Mesenchymal stem cell (in vitro differentiated cells and primary cell): Measurements from ENCODE around the gene PTPRN2.

Experiments
- DNase-seq: peaks from one replicate; pipeline ENCODE4 v3.0.0-alpha.2; 2013
- H2AFZ ChIP-seq: one replicate; pipeline ENCODE4 v1.6.1; 2013; ENCODE audit warnings: low read depth, mild to moderate bottlenecking, control low read depth, inconsistent platforms, low read length, moderate library complexity
- H2AK5ac ChIP-seq: 2 replicates; pipeline ENCODE4 v1.6.1; 2013; ENCODE audit warnings: low read length, moderate library complexity, mild to moderate bottlenecking, inconsistent platforms; ENCODE audit not compliant: severe bottlenecking
- H2BK120ac ChIP-seq: one replicate; pipeline ENCODE4 v1.6.1; 2013; ENCODE audit warnings: low read depth, mild to moderate bottlenecking, inconsistent platforms, low read length, moderate library complexity
- H2BK12ac ChIP-seq, 2 experiments: one replicate each; pipeline ENCODE4 v1.6.1; 2013; ENCODE audit warnings: inconsistent platforms in 2 of 2, low read length in 2 of 2, mild to moderate bottlenecking in 2 of 2, moderate library complexity in 2 of 2, control low read depth in 1 of 2
- H2BK15ac ChIP-seq: one replicate; pipeline ENCODE4 v1.6.1; 2013; ENCODE audit warnings: mild to moderate bottlenecking, low read depth, inconsistent platforms; ENCODE audit not compliant: poor library complexity, severe bottlenecking
- H2BK5ac ChIP-seq: 2 replicates; pipeline ENCODE4 v1.6.1; 2013; ENCODE audit warnings: low read depth, mild to moderate bottlenecking, low read length, control low read depth, inconsistent platforms; ENCODE audit not compliant: poor library complexity, severe bottlenecking
- H3K14ac ChIP-seq, 2 experiments: one replicate each; pipeline ENCODE4 v1.6.1; 2013; ENCODE audit warnings: inconsistent platforms in 2 of 2, low read length in 2 of 2, control low read depth in 1 of 2, mild to moderate bottlenecking in 1 of 2, moderate library complexity in 1 of 2
- H3K18ac ChIP-seq, 2 experiments: one replicate each; pipeline ENCODE4 v1.6.1; 2013; ENCODE audit warnings: inconsistent platforms in 2 of 2, low read length in 2 of 2, control low read depth in 1 of 2, low read depth in 1 of 2, mild to moderate bottlenecking in 1 of 2
- H3K23ac ChIP-seq, 2 experiments: one replicate each; pipeline ENCODE4 v1.6.1; 2013; ENCODE audit warnings: inconsistent platforms in 2 of 2, low read length in 2 of 2, mild to moderate bottlenecking in 2 of 2, moderate library complexity in 2 of 2, control low read depth in 1 of 2
- H3K27ac ChIP-seq: 2 replicates; pipeline ENCODE4 v1.5.1; 2013; ENCODE audit warnings: mild to moderate bottlenecking, moderate library complexity, low read length, control low read depth, inconsistent platforms; ENCODE audit not compliant: poor library complexity, severe bottlenecking
- H3K27me3 ChIP-seq, 2 experiments: 2 replicates each; pipeline versions ENCODE4 v1.6.1 to v1.7.0; 2013; ENCODE audit warnings: low read length in 2 of 2, mild to moderate bottlenecking in 2 of 2, moderate library complexity in 2 of 2, control low read depth in 1 of 2, inconsistent platforms in 1 of 2; ENCODE audit not compliant: control insufficient read depth in 1 of 2, insufficient read depth in 1 of 2
- H3K36me3 ChIP-seq, 2 experiments: 2 replicates each; pipeline versions ENCODE4 v1.6.1 to v1.7.0; 2013; ENCODE audit warnings: low read length in 2 of 2, control low read depth in 1 of 2, inconsistent platforms in 1 of 2, low read depth in 1 of 2, mild to moderate bottlenecking in 1 of 2; ENCODE audit not compliant: insufficient read depth in 2 of 2, control insufficient read depth in 1 of 2
- H3K4ac ChIP-seq, 2 experiments: one replicate each; pipeline ENCODE4 v1.6.1; 2013; ENCODE audit warnings: inconsistent platforms in 2 of 2, low read length in 2 of 2, mild to moderate bottlenecking in 2 of 2, moderate library complexity in 2 of 2, control low read depth in 1 of 2, low read depth in 1 of 2
- H3K4me1 ChIP-seq: 2 replicates; pipeline ENCODE4 v1.6.1; 2013; ENCODE audit warnings: low read depth, low read length, control low read depth; ENCODE audit not compliant: control insufficient read depth, insufficient read depth
- H3K4me2 ChIP-seq: 2 replicates; pipeline ENCODE4 v1.6.1; 2013; ENCODE audit warnings: low read length, mild to moderate bottlenecking, inconsistent platforms; ENCODE audit not compliant: poor library complexity, severe bottlenecking
- H3K4me3 ChIP-seq, 2 experiments: 2 replicates each; pipeline versions ENCODE4 v1.5.1 to v1.7.0; 2013; ENCODE audit warnings: low read length in 2 of 2, mild to moderate bottlenecking in 2 of 2, control low read depth in 1 of 2, low read depth in 1 of 2; ENCODE audit not compliant: insufficient read depth in 1 of 2
- H3K79me1 ChIP-seq: replicated peaks from 2 replicates; pipeline ENCODE4 v1.6.1; 2013; ENCODE audit warnings: mild to moderate bottlenecking, control low read depth, low read length, inconsistent platforms; ENCODE audit not compliant: poor library complexity, severe bottlenecking
- H3K9ac ChIP-seq: 2 replicates; pipeline ENCODE4 v1.7.0; 2013; ENCODE audit warnings: mild to moderate bottlenecking, low read length, moderate library complexity
- H3K9me3 ChIP-seq: 2 replicates; pipeline ENCODE4 v1.7.0; 2013; ENCODE audit warnings: mild to moderate bottlenecking, low read length; ENCODE audit not compliant: control insufficient read depth
- H4K8ac ChIP-seq: one replicate; pipeline ENCODE4 v1.6.1; 2013; ENCODE audit warnings: inconsistent platforms, mild to moderate bottlenecking, low read length, moderate library complexity
- H4K91ac ChIP-seq: one replicate; pipeline ENCODE4 v1.6.1; 2013; ENCODE audit warnings: mild to moderate bottlenecking, low read length, inconsistent platforms
- WGBS: methylation state at CpG from one replicate; pipeline ENCODE4 v1.1.7; 2013; ENCODE audit warnings: mixed read lengths; 5-methylcytosine and 5-hydroxymethylcytosine counted together

The PTPRN2 gene

GRCh38 chr7:158484801-158485531 is 102.7 kb downstream of the PTPRN2 start:
- Histone ChIP-seq H3K27me3 (no peaks in the 10 kb centered on the region), H3K9ac (no peak overlapping the region), H2BK15ac (no peak overlapping the region), H3K79me1 (no peaks in the 10 kb centered on the region), H2AK5ac (no peak overlapping the region), H3K4me2 (no peak overlapping the region), H2BK12ac (no peak overlapping the region), H3K4ac (no peak overlapping the region), H3K36me3 (no peaks in the 10 kb centered on the region), H3K14ac (no peak overlapping the region), H3K9me3 (peaks cover 7% of the 10 kb centered on the region), H3K27ac (no peak overlapping the region), H3K4me3 (no peak overlapping the region), H2AFZ (no peak overlapping the region), H4K8ac (no peak overlapping the region), H4K91ac (no peak overlapping the region), H2BK5ac (no peak overlapping the region), H3K18ac (no peak overlapping the region), H3K23ac (no peak overlapping the region), H2BK120ac (peak overlapping the region; percentile 1), H3K4me1 (no peaks in the 10 kb centered on the region)
- 88% methylated on average over 44 of the region's 50 CpGs for WGBS
- DNase-seq = no peak

GRCh38 chr7:158482480-158482879 is 105.1 kb downstream of the PTPRN2 start:
- H3K9me3 ChIP-seq = peaks cover 11% of the 10 kb centered on the region
- no peaks in the 10 kb centered on the region for H3K36me3 ChIP-seq
- H3K18ac ChIP-seq = no peak overlapping the region
- no peak overlapping the region for H2BK12ac ChIP-seq
- H3K27me3 ChIP-seq = no peaks in the 10 kb centered on the region
- no peak overlapping the region for H4K91ac ChIP-seq
- H3K4me2 ChIP-seq = no peak overlapping the region
- H3K23ac ChIP-seq = no peak overlapping the region
- no peak overlapping the region for H2BK120ac ChIP-seq
- H2BK5ac ChIP-seq = no peak overlapping the region
- H3K4me1 ChIP-seq = no peaks in the 10 kb centered on the region
- no peak for DNase-seq
- H2BK15ac ChIP-seq = no peak overlapping the region
- H2AFZ ChIP-seq = no peak overlapping the region
- no peak overlapping the region for H2AK5ac ChIP-seq
- H3K9ac ChIP-seq = no peak overlapping the region
- 100% methylated on average over 3 of the region's 3 CpGs for WGBS
- no peak overlapping the region for H3K14ac ChIP-seq
- no peak overlapping the region for H3K4me3 ChIP-seq
- no peak overlapping the region for H3K27ac ChIP-seq
- no peaks in the 10 kb centered on the region for H3K79me1 ChIP-seq
- H4K8ac ChIP-seq = no peak overlapping the region
- H3K4ac ChIP-seq = no peak overlapping the region

GRCh38 chr7:158479664-158480025 is 108.0 kb downstream of the PTPRN2 start:
- no peak overlapping the region for H3K23ac ChIP-seq
- H3K79me1 ChIP-seq = no peaks in the 10 kb centered on the region
- H3K27ac ChIP-seq = no peak overlapping the region
- no peak for DNase-seq
- H3K4me3 ChIP-seq = no peak overlapping the region
- H3K14ac ChIP-seq = no peak overlapping the region
- no peak overlapping the region for H2AFZ ChIP-seq
- H4K91ac ChIP-seq = no peak overlapping the region
- no peak overlapping the region for H2AK5ac ChIP-seq
- no peak overlapping the region for H3K4ac ChIP-seq
- H3K27me3 ChIP-seq = peaks cover 0 to 5% of the 10 kb centered on the region in 2 experiments
- no peak overlapping the region for H3K4me2 ChIP-seq
- peaks cover 11% of the 10 kb centered on the region for H3K9me3 ChIP-seq
- H3K4me1 ChIP-seq = no peaks in the 10 kb centered on the region
- no peak overlapping the region for H3K9ac ChIP-seq
- H2BK12ac ChIP-seq = no peak overlapping the region
- no peak overlapping the region for H2BK5ac ChIP-seq
- no peaks in the 10 kb centered on the region for H3K36me3 ChIP-seq
- WGBS = 89% methylated on average over 14 of the region's 14 CpGs
- H2BK120ac ChIP-seq = no peak overlapping the region
- no peak overlapping the region for H2BK15ac ChIP-seq
- no peak overlapping the region for H4K8ac ChIP-seq
- H3K18ac ChIP-seq = no peak overlapping the region

GRCh38 chr7:158479021-158479663 is 108.5 kb downstream of the PTPRN2 start:
- H2BK12ac ChIP-seq = no peak overlapping the region
- H3K9ac ChIP-seq = no peak overlapping the region
- H4K8ac ChIP-seq = no peak overlapping the region
- DNase-seq = no peak
- H3K27me3 ChIP-seq = peaks cover 0 to 5% of the 10 kb centered on the region in 2 experiments
- no peak overlapping the region for H3K4me2 ChIP-seq
- H3K79me1 ChIP-seq = no peaks in the 10 kb centered on the region
- peaks cover 11% of the 10 kb centered on the region for H3K9me3 ChIP-seq
- 80% methylated on average over 20 of the region's 20 CpGs for WGBS
- H4K91ac ChIP-seq = peak overlapping the region; percentile 27
- H3K18ac ChIP-seq = no peak overlapping the region
- no peak overlapping the region for H3K14ac ChIP-seq
- H3K4me1 ChIP-seq = no peaks in the 10 kb centered on the region
- no peak overlapping the region for H2AFZ ChIP-seq
- H2BK120ac ChIP-seq = no peak overlapping the region
- H2AK5ac ChIP-seq = no peak overlapping the region
- H3K4ac ChIP-seq = no peak overlapping the region
- no peak overlapping the region for H3K27ac ChIP-seq
- H2BK5ac ChIP-seq = no peak overlapping the region
- no peaks in the 10 kb centered on the region for H3K36me3 ChIP-seq
- no peak overlapping the region for H3K23ac ChIP-seq
- H3K4me3 ChIP-seq = peak overlapping the region in 1 of 2 experiments; percentile 7
- H2BK15ac ChIP-seq = no peak overlapping the region
